Peyer's patch (tissue), 4 donors: ENCODE measurements around the gene CADPS.

ENCODE experiments used
- CTCF ChIP-seq, 6 experiments: fragments of 450-650 bp in 4 of 6; fragments of 200-600 bp in 2 of 6; sonication (generic) in 1 of 6; IDR thresholded peaks; one replicate each; pipeline ENCODE4 v1.5.1; 2017 to 2019; ENCODE audit warnings: antibody characterized with exemption in 6 of 6, mild to moderate bottlenecking in 3 of 6, moderate library complexity in 1 of 6
- POLR2A ChIP-seq, 2 donors: fragments of 450-650 bp; IDR thresholded peaks; one replicate each; pipeline ENCODE4 v1.5.1; 2017; ENCODE audit warnings: antibody characterized with exemption in 2 of 2, mild to moderate bottlenecking in 2 of 2, moderate library complexity in 2 of 2

- TF ChIP-seq CTCF (IDR thresholded peaks at IDR 0.05), result no peak
- no peak for TF ChIP-seq POLR2A (IDR thresholded peaks at IDR 0.05)
Observed at GRCh38 chr3:62403765-62404164, 471.5 kb downstream of the CADPS start.
